Stimulated activated CD4-positive, alpha-beta T cell treated with anti-CD3 and anti-CD28 coated beads, Interleukin-4, amount 100 ng/mL, for 48 hours (primary cell): ENCODE measurements around the gene ADAM12.

Experiments
- DNase-seq, 2 donors: peaks; one replicate each; pipeline ENCODE4 v3.0.0-alpha.2; 2020; ENCODE audit warnings: low read depth in 2 of 2

ADAM12 gene

DNA sequence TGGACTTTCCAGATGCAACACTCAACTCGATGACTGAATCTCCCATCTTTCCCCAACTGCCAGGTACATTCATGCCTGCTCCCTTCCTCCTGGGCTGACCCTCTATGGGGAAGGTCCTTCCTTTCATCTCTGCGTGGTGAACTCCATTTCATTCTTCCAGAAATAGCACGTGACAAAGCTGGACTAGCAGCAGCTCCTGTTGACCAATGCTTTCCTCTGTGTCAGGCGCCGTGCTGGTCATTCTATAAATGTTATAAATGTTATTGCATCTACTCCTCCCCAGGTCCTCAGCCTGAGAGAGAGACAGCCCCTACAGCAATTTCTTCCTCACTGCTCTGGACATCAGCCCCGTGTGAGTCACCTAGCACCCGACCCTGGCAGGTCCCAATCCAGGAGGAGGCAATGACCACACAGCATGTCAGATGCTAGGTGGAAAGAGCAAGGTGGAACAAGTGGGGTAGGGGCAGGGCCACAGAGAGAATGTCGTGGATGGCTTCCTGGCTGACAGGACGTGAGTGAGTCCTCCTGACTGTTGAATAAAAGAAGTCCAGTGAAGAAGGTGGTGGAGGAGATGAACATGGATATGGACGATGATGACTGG, 178.1 kb downstream of the ADAM12 start:
- no peak for DNase-seq

DNA sequence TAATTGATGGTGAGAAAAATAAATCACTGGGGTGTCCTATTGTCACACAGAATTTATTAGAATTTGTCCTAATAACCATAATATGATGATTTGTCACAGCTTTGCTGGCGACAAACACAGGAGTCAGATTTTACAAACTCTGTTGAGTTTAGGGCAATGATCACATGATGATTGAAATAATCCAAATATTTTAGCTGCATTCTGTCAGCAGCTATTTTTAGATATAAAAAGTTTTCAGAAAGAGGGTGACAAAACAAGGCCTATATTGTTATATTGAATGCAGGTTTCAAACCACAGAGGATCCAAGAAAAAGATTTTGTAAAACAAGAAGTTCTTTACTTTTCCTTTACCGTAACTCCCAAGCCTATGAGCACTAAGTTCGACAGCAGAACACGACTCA, 178.8 kb downstream of the ADAM12 start:
- DNase-seq = no peak

DNA sequence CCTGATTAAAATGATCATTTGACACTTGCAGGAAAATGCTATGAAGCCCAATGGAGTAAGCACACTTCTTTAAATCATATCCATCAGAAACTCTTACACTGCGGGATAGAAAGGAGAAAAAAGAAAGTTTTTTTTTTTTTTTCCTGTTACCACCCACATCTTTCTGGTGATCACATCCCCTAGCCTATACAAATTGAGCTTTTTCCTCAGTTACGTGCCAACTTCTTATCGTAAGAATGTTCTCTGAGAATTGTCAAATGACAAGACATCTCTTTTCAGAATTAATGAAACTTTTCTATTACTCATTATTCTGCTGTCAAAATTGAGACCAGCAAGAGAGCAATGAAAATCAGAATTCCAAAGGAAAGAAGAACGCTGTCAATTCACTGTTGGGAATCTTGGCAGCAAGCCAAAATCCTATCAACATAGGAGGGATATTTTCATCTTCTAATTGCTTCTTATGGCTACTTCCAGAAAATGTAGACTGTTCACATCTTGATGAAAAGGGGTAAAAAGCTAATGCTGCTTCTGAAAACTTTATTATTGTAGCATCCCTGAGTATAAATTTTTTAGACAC, 179.5 kb downstream of the ADAM12 start:
- no peak for DNase-seq

DNA sequence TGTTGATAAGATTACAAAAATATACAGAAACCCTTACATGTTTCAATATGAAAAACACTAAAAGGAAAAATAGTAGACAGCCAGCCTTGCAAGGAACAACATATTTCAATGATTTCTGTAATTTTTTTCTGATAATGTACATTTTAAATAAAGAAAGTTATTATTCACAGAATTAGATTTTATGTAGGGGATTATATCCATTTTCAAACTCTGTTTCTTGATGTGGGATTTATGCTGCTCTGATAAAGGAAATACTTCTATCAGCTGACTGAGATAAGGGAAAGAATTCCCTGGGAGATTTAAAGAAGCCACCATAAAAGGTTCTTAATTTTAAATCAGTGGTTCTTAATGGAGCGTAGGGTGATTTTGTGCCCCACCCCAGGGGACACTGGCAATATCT, 180.4 kb downstream of the ADAM12 start:
- DNase-seq = no peak

DNA sequence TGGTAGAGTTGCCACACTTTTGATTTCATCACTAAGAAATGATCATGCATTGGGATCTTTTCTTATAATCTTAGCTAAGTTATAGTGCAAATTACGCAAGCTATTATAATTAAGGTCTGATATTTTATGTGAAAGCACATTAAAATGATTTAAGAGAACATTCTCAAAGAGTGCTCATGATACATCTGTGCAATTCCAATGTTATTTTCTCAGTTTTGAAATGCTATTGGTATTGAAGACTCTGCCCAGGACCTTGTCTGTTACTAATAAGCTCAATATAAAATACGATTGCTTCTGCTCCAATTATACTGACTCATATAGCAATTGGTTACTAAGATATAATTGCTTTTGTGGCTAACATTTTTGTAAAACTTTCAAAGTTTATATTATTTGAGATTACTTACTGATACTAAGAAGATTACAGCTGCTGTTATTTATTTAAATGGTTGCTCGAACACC, 180.9 kb downstream of the ADAM12 start:
- DNase-seq = no peak

DNA sequence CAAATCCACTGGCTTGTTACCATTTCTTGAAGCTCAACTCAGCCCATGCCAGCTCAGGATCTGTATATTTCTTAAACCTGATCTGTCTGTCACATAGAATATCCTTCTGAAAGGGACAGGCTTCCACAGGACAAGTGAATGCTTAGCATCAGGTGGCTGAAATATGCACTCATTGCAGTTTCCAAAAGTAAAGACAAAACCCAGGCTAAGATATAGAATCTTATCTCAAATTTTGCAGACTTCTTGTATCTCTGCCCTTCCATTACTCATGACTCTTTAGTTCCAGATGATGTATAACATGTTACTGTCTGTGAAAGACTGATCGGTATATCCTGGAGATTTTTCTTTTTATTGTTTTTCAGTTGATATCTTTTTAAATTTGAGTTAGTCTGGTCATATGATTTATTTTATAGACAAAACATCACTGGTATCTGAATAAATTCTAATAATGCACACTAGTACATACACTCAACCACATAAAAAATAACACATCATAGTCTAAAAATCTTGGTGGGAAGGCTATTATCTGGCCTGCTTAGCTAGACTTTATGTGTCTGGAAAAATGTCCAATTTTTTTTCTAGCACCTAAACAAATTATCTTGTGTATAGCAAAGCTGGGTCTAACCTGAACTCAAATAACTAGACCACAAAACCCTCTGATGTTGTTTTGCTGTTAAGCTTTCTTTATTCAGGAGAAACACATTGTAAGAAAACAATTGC, 182.6 kb downstream of the ADAM12 start:
- DNase-seq = no peak

DNA sequence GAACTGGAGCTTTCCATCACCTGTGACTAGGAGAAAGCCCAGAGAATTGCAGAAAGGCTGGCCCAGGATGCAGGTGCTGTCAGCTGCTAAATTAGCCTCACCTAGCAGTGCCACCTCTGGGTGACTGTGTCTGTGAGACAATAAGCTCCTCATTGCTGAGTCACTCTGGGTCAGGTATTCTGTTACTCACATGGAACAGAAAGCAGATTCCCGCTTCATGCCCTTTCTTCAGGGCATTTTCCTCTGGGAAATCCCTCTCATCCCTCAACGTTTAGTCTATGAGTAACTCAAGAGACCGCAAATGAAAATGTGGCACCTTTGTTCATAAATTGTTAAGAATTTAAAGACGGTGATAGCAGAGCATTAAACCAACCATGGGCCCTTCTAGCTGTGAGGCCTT, 184.0 kb downstream of the ADAM12 start:
- no peak for DNase-seq

DNA sequence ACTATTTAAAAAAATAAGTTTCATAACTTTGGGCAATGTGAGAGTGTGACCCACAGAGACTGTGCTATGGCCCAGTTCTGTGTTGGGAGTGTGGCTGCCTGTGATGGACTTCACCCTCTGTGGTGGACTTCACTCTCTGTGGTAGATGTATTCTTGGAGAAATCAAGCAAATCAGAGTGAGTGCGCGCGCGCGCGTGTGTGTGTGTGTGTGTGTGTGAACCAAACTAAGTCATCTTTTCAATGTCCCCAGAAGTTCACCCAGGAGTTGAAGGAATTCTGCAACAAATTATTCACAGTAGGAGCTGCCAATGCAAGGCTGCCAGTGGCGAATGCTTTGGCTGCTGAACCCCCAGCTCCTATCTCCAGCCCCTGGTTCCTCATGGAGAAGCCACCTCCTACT, 184.5 kb downstream of the ADAM12 start:
- no peak for DNase-seq

DNA sequence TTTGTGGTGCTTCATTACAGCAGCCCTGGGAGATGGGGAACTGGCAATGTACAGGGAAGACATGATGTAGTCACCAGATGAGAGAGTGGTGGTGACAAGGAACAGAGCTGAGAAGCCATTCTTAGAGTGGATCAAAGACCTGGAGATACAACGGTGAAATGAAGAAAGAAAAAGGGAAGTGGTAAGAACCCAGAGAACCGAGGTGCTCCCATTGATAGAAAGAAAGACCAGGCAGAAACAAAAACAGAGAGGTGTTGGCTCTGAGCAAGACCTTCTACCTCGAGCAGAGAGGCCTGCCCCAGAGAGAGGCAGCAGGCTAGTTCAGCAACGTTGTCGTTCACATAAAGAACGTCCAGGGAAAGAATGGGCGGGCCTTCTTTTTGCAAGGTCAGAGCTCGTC, 186.7 kb downstream of the ADAM12 start:
- no peak for DNase-seq

DNA sequence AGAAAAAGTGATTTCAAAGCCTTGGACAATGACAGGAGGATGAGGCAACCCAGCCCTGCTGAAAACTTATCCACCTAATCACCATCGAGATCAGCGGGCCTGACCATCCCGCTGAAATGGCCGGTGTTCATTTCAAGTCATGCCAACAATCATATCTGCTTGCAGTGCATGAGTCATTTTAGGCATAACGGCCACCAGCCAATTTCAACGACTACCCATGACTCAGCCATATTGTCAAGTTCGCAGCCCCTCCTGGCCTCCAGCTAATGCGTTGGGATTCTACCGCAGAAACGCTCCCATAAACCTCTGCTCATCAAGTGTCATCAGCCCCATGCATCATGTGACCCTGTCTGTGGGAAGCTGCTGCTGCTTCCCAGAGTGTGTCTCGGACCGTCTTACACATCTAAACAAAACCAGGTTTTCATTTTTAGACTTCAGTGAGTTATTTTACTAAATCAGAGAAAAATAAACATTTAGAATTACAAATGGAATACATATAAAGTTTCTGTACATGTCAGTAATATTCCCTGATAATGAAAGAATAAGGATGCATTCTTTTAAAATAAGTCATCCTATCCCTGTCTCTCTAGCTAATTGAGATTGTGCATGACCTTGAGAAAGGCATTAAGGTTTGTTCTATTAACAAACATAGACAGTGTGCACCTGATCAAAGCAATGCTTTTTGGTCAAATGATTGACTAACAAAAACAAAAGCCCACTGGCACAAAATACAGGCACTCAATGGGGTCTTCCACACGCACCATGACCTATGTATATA, 188.9 kb downstream of the ADAM12 start:
- DNase-seq = no peak

DNA sequence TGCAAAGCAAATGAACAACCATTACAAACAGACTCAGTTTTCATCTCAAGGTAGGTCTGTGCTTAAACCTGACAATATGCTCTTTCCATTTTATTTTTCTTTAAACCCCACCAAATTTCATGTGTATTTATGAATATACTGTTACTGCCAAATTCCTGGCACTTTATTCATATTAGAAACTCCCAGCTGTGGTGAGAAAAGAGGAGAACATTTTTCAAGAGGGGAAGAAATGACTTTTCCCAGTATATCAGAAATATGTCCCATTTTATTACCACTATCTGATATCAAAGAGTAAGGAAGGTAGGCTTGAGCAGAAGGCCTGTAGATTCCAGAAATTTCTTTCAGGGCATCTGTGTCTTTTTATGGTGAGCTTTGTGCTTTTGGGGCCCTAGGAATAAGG, 189.6 kb downstream of the ADAM12 start:
- no peak for DNase-seq

DNA sequence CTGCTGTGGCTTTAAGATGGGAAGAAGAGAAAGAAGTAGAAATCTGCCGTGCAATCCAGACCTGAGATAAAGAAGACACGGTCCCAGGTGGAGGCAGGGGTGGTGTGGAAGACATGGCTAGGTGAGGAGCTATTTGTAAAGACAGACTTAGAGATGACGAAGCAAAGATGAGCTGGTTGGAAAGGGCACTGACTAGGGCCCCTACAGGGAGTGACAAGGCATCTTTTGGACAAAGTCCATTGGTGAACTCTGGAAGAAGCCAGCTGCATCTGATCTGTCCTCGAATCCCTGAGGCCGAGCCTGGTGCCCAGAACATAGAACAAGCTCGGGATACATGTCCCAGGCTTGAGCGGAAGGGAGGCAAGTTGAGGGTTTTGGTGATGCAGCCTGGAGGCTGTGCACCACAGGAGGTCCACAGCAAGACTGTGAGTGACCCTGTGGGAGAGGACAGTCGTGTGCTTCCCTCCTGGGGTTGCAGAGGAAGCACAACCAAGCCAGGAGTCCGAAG, 191.2 kb downstream of the ADAM12 start:
- DNase-seq = no peak

DNA sequence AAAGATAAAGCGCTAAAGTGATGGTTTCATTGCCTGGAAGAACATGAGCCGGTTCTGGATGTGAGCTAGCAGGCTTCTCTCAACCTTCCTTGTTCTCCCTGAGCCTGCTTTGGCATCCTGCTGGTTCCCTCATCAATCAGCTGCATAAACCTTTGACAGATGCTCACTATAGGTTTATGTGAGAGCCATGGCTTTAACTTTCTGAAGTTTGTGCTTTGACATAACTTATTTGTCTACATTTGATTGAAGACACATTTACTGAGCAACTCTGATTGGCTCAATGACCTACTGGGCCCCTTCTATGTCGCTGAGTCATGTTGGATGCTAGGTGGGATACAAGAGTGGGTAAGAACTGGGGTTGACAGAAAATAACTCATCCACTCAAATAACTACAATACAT, 192.0 kb downstream of the ADAM12 start:
- no peak for DNase-seq

DNA sequence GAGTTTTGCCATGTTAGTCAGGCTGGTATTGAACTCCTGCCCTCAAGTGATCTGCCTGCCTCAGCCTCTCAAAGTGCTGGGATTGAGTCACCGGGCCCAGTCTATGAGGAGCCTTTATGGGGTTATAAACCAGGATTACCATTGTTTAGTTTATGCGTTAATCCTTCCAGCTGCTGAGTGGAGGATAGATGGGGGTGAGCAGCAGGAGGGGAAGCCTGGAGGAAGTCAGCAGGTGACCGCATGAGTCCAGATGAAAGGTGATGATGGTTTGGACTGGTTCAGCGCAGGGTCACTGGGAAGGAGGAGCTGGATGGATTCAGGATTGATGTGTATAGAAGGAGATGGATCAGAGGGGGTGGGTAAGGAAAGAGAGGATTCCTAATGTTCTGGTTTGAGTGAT, 197.1 kb downstream of the ADAM12 start:
- DNase-seq = no peak

DNA sequence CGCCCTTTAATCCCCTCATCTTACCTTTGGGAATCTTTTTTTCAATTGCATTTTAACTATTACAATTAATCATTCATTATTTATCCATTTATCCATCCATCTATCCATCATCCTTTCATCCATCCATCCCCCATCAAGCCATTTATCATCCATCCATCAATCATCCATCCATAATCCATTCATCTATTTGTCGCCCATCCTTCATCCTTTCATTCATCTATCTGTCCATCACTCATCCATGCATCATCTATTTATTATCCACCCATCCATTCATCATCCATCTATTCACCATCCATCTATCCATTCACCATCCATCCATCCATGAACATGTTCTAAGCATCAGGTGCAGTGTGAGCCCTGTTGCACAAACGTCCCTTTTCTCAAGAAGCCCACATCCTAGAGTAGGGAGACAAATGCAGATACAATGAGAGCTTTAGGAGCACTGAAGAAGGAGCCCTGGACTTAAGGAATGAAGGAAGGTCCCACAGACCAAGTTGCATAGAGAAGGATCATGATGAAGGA, 199.5 kb downstream of the ADAM12 start:
- no peak for DNase-seq

DNA sequence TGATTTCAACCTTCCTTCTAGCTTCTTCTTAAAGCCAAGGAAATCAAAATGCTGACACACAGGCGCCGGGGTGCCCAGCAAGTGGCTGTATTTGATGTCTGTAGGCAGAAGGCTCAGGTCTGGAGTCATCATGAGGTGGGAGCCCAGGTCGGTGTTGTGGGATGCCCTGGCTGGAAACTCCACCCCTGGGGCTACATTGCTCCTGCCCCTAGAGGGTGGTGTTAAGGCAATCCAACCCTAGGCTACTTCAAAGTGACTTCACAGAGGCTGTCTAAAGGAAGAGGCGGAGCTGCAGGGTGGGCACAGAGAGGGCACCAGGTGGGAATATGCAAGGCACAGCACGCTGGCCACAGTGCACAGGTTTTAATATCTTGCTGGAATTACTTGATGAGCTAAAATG, 200.9 kb downstream of the ADAM12 start:
- DNase-seq = no peak

DNA sequence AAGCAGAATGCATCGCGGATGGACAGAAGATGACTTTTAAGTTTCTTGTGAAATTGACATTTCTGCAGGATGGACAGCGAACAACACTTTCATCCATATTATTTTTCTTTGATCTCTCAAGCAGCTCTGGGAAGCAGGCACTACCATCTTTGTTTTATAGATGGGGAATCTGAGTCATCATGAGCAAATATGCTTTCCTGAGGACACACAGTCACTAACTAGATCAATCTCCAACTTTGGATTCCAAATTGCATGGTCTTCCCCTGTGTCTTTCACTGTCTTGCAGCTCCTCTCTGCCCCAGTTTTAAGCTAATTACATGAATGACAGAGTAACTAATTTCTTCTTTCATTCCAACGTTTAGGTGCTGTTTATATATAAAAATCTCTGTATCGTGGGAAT, 201.5 kb downstream of the ADAM12 start:
- DNase-seq = no peak

DNA sequence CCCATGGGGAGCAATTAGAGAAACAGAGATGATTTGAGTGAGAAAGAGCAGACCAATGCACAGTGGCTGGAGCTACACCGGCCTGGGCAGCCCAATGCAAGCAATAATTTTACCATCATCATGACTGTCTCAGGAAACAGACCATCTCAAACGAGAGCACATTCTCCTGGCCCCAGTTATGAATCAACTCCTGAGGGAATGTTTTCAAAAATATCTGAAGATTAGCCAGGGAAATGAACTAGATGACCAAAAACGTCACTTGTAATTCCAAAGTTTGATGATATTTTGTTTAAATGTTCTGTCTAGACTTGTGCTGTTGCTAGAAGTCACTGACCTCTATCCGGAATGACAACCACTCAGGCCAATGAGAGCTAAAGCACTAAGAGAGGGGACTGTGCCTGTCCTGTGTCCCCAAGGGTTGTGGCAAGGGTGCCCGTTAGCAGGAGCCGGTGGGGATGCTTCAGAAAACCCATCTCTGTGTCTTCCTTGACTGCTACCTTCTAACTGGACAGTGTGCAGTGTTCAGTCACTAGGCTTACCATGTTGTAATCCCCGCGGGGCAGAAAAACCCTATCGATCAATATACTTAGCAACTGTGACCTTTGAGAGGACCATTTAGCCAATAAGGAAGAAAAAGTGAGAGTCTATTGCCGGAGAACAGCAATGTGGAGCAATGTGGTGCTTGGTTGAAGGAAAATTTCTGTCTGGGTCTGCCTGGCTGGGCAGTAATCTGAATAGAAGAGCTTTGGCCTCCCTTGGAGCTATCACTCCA, 202.4 kb downstream of the ADAM12 start:
- no peak for DNase-seq

DNA sequence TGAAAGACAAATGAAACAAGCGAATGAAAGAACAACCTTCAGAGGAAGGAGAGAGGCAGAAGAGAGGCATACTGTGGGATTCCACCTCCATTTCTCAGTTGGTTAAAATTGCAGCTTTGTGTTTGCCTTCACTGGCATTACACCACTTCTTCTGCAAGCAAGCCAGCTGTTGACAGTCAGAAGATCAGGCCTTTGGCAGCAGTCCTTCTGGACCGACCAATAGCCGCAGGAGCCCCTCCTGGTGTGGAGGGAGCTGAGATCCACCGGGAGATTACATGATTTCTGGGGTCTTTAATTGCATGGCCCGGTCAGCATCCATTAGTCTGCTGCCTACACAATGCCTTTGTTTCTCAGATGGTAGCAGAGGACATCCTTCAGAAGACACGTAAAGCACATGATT, 206.7 kb downstream of the ADAM12 start:
- no peak for DNase-seq

DNA sequence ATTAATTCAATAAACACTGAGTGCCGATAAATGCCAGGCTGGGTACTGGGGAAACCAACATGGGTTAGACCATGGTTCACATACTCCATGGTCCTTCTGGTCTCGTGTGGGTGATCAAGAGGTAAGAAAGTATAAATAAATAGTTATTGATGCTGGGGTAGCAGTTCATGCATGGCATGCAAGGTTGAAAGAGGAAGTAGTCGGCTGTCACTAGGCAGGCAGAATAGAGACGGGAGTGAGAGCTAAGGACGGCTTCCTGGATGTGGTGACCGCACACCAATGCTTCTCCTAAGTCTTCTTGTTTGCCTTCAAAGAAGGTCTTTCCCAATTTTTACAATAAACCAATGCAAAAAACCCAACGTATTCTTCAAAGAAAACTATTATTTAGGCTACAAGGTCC, 208.6 kb downstream of the ADAM12 start:
- no peak for DNase-seq

DNA sequence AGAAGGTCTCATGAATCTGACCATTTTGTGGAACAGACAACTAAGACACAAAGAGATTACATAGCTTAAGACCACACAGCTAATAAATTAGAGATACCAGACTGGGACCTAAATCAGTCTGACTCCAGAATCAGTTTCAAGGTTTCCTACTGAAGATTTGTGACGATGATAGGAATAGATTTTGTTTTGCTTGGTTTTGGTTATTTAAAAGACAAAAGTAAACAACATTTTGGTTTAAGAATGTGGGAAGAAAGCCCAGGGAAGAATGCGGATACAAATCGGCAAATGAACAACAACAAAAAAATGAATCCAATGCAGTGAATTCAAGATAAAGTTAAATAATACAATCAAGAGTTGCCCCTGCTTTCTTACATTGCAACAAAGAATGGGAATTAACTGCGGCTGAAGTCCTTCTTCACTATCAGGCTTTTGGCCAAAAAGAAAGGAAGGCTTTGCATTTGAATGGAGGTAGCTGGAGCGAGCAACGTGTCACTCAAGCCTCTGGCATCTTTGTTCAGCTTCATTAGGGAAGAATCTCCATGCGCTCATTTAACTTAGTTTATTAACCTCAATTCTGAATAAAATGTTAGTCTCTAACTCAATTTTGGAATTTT, 210.8 kb downstream of the ADAM12 start:
- DNase-seq = no peak
